SK-N-MC (cell line): ENCODE data around the gene RTN1.

ENCODE experiments used
- EZH2 ChIP-seq: fragments of 200-600 bp; sonication (generic); IDR thresholded peaks from one replicate; pipeline ENCODE4 v1.6.1; 2017; ENCODE audit warnings: antibody characterized with exemption
- POLR2AphosphoS5 ChIP-seq: IDR thresholded peaks from 2 replicates; pipeline ENCODE4 v1.6.1; 2012; ENCODE audit warnings: mild to moderate bottlenecking, low read depth, low read length, borderline replicate concordance

DNA sequence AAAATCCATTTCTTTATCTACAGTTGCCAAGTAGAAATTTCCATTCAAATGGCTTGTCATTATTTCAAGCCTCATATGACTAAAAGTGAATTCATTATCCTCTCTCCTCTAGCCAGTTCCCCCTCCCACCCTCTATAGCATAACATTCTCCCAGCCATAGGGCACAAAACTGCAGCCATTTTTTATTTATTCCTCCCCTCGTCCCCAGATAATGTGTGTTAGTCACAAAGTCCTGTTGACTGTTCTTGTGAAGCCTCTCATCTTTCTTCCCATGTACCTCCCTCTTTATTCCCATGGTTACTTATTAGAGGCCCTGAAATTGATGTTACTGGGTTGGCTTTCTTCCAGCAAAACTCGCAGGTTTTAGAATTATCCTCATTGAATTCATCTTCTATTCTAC lies 13.2 kb downstream of the RTN1 start:
- TF ChIP-seq EZH2 (no peak), POLR2AphosphoS5 (no peak)
